Measurements from ENCODE around the gene SLC25A28.

DNA sequence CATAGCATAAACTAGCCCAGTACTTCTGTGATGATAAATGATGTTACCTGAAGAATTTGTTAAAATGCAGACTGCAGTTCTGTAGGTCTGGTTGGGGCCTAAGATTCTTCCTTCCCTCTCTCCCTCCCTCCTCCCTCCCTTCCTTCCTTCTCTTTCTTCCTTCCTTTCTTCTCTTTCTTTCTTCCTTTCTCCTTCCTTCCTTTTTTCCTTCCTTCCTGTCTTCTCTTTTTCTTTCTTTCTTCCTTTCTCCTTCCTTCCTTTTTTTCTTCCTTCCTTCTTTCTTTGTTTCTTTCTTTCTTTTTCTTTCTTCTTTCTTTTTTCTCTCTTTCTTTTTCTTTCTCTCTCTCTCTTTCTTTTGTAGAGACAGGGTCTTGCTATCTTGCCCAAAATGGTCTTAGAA, 3.7 kb upstream of the SLC25A28 start:
- TF ChIP-seq, protein P1, sequence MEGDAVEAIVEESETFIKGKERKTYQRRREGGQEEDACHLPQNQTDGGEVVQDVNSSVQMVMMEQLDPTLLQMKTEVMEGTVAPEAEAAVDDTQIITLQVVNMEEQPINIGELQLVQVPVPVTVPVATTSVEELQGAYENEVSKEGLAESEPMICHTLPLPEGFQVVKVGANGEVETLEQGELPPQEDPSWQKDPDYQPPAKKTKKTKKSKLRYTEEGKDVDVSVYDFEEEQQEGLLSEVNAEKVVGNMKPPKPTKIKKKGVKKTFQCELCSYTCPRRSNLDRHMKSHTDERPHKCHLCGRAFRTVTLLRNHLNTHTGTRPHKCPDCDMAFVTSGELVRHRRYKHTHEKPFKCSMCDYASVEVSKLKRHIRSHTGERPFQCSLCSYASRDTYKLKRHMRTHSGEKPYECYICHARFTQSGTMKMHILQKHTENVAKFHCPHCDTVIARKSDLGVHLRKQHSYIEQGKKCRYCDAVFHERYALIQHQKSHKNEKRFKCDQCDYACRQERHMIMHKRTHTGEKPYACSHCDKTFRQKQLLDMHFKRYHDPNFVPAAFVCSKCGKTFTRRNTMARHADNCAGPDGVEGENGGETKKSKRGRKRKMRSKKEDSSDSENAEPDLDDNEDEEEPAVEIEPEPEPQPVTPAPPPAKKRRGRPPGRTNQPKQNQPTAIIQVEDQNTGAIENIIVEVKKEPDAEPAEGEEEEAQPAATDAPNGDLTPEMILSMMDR (IDR thresholded peaks at IDR 0.05) = no peak
- no peak for TF ChIP-seq POLR2A (IDR thresholded peaks at IDR 0.05; ENCODE audit: low read depth)
- no peak for TF ChIP-seq EP300 (IDR thresholded peaks at IDR 0.05)

Measured in esophagus muscularis mucosa (tissue), 4 donors.